HG03442 (cell line): ENCODE data around the gene TWSG1.
"Not testable (repeated sequence)": the region's sequence is repeated elsewhere in the genome, so short reads cannot be mapped to it uniquely, and the experiment has no call there.

Experiments used
- ATAC-seq: cut with Tn5 transposase; IDR thresholded peaks from one replicate; pipeline ENCODE4 v1.9.1; 2021; ENCODE audit warnings: mild to moderate bottlenecking, moderate library complexity; ENCODE audit not compliant: unreplicated experiment

The TWSG1 gene

DNA sequence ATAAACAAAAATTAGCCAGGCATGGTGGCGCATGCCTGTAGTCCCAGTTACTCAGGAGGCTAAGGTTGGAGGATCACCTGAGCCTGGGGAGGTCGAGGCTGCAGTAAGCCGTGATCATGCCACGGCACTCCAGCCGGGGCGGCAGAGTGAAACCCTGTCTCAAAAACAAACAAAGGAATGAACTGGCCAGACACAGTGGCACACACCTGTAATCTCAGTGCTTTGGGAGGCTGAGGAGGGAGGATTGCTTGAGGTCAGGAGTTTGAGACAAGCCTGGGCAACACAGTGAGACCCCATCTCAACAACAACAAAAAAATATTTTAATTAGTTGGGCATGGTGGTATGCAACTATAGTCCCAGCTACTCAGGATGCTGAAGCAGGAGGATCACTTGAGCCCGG, 116.3 kb downstream of the TWSG1 start:
- not testable (repeated sequence) for ATAC-seq
